Astrocyte (in vitro differentiated cells and primary cell): Measurements from ENCODE around the gene TCF19.

Experiments used
- EZH2 ChIP-seq: IDR thresholded peaks from 2 replicates; pipeline ENCODE4 v1.6.1; 2012; ENCODE audit warnings: mild to moderate bottlenecking, low read length, inconsistent platforms; ENCODE audit not compliant: insufficient read depth
- TF ChIP-seq, protein P1 (sequence below): IDR thresholded peaks from 2 replicates; pipeline ENCODE4 v1.5.1; 2011; ENCODE audit warnings: low read depth, mild to moderate bottlenecking, inconsistent platforms, low read length, moderate library complexity; ENCODE audit not compliant: insufficient read depth

- TF ChIP-seq, protein P1, sequence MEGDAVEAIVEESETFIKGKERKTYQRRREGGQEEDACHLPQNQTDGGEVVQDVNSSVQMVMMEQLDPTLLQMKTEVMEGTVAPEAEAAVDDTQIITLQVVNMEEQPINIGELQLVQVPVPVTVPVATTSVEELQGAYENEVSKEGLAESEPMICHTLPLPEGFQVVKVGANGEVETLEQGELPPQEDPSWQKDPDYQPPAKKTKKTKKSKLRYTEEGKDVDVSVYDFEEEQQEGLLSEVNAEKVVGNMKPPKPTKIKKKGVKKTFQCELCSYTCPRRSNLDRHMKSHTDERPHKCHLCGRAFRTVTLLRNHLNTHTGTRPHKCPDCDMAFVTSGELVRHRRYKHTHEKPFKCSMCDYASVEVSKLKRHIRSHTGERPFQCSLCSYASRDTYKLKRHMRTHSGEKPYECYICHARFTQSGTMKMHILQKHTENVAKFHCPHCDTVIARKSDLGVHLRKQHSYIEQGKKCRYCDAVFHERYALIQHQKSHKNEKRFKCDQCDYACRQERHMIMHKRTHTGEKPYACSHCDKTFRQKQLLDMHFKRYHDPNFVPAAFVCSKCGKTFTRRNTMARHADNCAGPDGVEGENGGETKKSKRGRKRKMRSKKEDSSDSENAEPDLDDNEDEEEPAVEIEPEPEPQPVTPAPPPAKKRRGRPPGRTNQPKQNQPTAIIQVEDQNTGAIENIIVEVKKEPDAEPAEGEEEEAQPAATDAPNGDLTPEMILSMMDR: no peak
- TF ChIP-seq EZH2: no peak
Measured at GRCh38 chr6:31197559-31198305, 39.3 kb downstream of the TCF19 start.
